Peyer's patch (tissue), 4 donors: ENCODE data around the gene C19orf12.

ENCODE experiments used
- POLR2A ChIP-seq, 2 donors: fragments of 450-650 bp; IDR thresholded peaks; one replicate each; pipeline ENCODE4 v1.5.1; 2017; ENCODE audit warnings: antibody characterized with exemption in 2 of 2, mild to moderate bottlenecking in 2 of 2, moderate library complexity in 2 of 2
- TF ChIP-seq, protein P1 (sequence below), 6 experiments: fragments of 450-650 bp in 4 of 6; fragments of 200-600 bp in 2 of 6; sonication (generic) in 1 of 6; IDR thresholded peaks; one replicate each; pipeline ENCODE4 v1.5.1; 2017 to 2019; ENCODE audit warnings: antibody characterized with exemption in 6 of 6, mild to moderate bottlenecking in 3 of 6, moderate library complexity in 1 of 6

- TF ChIP-seq POLR2A (IDR thresholded peaks at IDR 0.05), result no peak
- TF ChIP-seq, protein P1, sequence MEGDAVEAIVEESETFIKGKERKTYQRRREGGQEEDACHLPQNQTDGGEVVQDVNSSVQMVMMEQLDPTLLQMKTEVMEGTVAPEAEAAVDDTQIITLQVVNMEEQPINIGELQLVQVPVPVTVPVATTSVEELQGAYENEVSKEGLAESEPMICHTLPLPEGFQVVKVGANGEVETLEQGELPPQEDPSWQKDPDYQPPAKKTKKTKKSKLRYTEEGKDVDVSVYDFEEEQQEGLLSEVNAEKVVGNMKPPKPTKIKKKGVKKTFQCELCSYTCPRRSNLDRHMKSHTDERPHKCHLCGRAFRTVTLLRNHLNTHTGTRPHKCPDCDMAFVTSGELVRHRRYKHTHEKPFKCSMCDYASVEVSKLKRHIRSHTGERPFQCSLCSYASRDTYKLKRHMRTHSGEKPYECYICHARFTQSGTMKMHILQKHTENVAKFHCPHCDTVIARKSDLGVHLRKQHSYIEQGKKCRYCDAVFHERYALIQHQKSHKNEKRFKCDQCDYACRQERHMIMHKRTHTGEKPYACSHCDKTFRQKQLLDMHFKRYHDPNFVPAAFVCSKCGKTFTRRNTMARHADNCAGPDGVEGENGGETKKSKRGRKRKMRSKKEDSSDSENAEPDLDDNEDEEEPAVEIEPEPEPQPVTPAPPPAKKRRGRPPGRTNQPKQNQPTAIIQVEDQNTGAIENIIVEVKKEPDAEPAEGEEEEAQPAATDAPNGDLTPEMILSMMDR (IDR thresholded peaks at IDR 0.05), result no peak
These were observed 14.6 kb downstream of the C19orf12 start for GRCh38 chr19:29700498-29700897.
